Stimulated activated CD4-positive, alpha-beta T cell treated with anti-CD3 and anti-CD28 coated beads, Interleukin-2, amount 100 ng/mL, for 48 hours (primary cell): ENCODE data around the gene ICAM2.
"Not testable (repeated sequence)": the region's sequence is repeated elsewhere in the genome, so short reads cannot be mapped to it uniquely, and the experiment has no call there.

Experiments used
- DNase-seq, 2 donors: peaks; one replicate each; pipeline ENCODE4 v3.0.0-alpha.2; 2020

The ICAM2 gene

GRCh38 chr17:64008830-64009229 lies 11.6 kb downstream of the ICAM2 start:
- no peak for DNase-seq

DNA sequence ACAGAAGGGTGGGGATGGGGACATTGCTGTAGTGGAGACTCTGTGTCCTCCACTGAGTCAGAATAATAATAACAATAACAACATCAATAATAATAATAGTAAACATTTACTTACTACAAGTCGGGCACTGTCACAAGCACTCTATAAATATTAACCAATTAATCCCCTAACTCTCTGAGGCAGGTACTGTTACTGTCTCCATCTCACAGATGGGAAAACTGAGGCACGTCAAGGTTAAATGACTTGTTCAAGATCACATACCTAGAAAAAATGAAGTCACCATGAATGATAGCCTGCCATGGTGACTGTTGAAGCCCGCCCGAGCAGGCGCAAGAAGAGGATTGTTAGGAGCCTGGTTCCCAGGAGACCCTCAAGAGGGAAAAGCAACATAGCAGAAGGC lies 12.1 kb downstream of the ICAM2 start:
- DNase-seq, result no peak

DNA sequence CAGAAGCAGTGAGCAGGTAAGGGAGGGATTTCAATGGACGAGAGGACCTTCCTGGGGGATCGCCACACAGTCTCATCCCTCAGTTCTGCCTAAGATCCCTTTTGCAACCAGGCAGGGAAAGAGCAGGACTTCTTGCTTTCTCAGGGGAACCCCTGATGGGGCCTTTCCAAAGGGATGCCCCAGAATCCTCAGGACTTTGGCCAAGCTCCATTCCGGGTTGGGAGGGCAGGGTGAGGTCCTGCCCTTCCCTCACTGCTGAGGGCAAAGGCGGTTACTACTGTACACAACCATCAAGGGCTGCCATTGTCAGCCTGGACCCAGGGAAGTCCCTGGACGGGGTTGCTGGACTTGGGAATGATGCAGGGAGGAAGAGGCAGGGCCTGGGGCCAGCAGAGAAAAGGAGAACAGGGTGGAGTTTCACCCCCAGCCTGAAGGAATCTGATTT lies 12.6 kb downstream of the ICAM2 start:
- DNase-seq, result no peak

DNA sequence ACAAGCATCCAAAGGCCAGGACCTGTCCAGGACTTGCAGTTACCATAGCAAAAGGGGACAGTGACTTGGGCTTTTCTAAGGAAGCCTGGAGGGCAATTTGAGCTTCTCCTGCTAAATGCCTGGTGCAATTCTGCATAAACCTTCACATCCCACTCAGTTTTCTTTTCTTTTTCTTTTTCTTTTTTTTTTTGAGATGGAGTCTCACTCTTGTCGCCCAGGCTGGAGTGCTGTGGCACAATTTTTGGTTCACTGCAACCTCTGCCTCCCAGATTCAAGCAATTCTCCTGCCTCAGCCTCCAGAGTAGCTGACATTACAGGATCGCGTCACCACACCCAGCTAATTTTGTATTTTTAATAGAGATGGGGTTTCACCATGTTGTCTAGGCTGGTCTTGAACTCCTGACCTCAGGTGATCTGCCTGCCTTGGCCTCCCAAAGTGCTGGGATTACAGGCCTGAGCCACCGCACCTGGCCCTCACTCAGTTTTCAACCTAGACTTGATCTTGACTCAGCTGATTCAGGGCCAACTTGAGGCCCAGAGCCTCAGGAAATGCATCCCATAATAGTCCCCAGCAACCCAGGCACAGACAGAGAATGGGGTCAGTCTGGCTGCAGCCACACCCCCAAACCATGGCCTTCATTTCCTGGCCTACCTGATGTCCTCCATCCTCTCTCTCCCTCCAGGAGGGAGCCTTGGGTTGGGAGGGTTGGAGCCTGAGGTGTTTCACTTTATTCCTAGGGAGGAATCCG lies 13.2 kb downstream of the ICAM2 start:
- not testable (repeated sequence) for DNase-seq

GRCh38 chr17:64006361-64007088 lies 13.9 kb downstream of the ICAM2 start:
- DNase-seq, result no peak

DNA sequence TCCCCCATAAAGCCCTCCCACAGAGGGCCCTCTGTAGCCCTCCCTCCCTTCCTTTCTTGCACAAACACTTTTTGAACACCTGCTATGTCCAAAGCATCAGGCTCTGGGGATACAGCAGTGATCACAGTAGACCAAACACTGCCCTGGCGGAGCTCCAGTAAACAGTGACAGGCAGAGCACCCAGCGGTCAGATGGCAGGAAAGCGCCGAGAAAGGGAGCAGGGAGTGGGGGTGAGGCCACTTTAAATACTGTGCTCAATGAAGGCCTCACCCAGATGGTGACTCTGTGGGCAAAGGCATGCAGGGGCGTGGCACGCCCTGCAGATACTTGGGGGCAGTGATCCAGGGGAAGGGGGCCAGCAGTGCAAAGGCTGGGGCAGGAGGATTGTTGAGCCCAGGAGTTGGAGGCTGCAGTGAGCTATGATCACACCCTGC lies 14.7 kb downstream of the ICAM2 start:
- no peak for DNase-seq

- no peak for DNase-seq
Measured at GRCh38 chr17:64004903-64005733, 15.3 kb downstream of the ICAM2 start.

GRCh38 chr17:64004218-64004770 lies 16.1 kb downstream of the ICAM2 start:
- DNase-seq, result no peak

DNA sequence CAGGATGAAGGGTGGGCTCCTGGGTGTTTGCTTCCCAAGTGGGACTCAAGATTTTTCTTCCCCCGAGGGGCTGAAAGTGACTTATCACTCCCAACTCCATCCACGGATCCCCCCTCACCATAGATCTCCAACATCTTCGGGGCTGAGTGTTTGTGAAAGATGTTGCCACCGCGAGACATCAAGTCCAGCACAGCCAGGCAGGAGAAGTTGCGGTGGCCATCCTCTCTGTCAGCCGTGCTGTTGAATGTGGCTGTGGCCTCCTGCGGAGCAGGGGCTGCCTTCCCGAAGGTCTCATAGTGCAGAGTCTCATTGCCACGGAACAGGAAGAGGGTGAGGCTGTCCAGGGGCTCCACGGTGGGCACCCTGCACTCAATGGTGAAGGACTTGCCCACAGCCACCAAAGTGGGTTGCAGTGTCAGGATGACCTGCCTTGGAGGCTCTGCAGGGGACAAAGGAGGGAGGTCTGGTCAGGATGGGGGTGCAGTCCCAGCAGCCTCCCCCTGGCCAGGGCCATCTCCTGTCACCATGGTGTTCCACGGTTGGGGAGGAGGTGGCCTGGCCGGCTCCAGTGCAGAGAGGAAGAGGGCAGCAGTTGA lies 16.8 kb downstream of the ICAM2 start:
- DNase-seq, result no peak

DNA sequence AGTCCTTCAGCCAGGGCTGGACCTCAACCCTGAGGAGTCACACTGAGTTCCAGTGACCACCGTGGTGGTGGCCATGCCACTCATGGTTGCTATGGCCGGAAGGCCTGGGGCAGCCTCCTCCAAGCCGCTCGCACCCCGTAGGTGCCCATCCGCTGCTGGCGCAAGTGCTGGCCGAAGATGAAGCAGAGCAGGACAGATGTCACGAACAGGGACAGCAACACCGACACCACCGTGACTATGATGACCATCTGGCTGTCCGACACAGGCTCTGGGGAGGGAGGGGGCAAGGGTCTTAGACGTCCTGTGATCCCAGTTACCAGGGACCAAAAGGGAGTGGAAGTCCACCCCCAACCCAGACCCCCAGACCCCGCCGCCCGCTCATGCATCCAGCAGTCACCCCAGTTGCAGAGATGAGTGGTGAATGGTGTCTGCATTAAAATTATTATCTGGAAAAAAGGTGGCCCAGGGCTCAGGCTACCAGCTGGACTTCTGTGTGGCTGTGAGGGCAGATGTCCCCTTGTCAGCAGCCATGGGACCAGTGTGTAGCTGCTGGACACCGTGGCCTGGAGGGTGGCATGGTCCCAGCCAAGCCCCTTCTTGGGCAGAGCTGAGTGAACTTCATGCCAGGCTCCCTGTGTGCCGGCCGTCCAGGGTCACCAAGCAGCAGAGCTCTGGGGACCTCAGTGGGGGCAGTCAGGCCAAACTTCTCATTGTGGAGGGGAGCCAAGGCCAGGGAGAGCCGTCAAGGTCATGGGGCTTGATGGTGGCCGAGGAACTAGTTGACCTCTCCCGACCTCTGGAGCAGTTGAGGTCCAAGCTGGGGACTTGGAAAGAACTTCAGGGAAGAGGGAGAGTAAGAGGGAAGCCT lies 17.5 kb downstream of the ICAM2 start:
- no peak for DNase-seq

DNA sequence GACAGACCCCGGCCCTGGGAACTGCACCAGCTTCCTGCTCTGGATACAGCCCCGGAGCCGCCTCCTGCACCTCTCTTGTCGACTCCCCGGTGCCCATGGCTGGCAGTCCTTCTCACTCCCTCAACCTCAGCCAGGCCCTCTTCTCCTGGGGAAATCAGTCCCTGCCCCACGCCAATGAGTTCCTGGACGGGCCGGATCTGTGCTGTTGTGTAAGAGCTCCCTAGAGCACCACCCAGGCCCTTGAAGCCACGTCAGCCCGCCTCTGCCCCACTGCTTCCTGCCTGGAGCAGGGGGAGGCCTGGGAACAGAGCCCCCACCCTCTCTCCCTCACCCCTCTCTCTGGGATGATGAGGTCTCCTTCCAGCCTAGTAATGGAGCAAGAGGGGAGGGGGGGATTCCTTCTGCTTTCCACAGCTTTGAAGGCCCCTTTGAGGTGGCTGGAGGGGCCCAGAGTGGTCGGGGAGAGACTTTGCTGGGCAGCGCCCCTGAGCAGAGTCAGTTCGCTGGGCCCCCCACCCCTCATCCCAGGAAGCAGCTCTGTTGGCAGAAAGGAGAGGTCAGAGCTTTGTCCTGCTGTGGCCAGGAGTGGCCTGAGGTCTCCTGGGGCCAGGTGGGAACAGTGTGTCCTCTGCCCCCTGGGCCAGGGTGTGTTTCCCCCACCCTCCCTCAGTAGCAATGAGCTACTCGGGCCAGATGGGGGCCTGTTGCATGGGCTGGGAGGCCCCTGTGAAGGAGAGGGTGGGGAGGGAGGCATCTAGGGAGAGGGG lies 18.5 kb downstream of the ICAM2 start:
- no peak for DNase-seq

GRCh38 chr17:64001091-64001579 lies 19.3 kb downstream of the ICAM2 start:
- no peak for DNase-seq

DNA sequence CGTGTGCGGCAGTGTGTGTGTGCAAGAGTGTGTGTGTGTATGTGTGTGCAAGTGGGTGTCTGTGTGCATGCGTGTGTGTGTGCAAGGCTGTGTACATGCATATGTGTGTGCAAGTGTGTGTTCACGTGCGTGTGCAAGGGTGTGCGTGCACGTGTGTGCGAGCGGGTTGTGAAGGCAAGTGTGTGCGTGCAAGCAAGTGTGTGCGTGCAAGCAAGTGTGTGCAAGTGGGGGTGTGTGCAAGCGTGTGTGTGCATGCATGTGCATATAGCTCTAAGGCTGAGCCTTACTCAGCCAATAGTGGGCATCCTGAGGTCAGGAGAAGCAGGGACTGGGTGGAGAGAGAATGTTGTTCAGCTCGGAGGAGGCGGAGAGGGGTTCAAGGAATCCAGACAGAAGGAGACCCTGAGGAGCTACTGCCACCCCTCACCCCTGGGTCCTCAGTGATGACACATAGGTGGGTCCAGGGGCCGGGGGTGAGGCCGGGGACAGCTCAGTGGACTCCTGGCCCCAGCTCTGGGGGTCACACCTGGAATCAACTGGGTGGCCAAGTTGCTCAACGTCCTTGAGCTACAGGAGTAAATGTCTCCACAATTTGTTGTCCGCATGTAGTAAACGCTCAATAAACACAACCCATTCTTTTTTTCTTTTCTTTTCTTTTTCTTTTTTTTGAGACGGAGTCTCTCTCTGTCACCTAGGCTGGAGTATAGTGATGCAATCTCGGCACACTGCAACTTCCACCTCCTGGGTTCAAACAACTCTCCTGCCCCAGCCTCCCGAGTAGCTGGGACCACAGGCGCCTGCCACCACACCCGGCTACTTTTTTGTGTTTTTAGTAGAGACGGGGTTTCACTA lies 20.5 kb downstream of the ICAM2 start:
- no peak for DNase-seq

DNA sequence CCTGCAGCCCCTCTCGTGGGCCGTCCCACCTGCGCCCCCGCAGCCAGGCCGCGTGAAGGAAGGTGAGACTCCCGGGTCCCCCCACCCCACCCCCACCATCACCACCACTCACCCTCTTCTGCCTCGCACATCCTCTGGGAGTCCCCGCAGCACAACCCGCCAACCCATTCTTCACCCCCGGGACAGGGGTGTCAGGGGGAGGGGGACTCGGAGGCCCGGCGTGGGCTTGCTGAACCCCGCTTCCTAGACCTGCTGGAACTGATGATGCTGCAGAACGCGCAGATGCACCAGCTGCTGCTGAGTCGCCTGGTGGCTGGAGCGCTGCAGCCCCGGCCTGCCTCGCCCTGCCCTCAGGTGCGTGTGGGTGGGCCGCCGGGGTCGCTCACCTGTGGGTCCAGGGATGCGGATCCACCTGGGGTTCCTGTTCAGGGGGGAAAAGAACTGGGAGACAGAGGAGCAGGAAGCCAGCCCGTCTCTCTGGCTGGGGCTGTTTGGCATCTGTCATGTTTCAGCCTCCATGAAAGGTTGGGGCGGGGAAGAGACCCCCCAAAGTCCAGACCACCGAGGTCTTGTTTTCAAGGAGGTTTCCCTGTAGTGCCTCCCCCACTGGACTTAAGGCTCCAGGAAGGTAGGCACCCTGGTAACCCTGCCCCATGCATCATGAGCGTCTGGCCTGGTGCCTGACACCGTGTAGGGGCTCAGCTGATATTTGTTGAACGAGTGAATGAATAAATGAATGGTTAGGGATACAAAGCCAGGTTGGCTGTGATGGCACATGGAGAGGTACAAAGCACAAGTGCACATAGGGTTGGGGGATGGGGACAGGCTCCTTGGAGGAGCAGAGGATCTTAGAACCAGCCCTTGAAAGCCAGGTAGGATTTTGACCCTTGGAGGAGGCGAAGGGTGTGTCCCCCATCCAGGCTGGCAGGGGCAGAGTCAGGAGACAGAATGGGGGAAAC lies 21.4 kb downstream of the ICAM2 start:
- DNase-seq, result no peak

- peak; percentile 61 to 64 for DNase-seq
Measured at GRCh38 chr17:63998050-63998720, 22.2 kb downstream of the ICAM2 start, which contains the start of gene PRR29. Gene PRR29 (plus strand): TSS chr17:63998351. CDS start chr17:63998365, 14 bp downstream.

- DNase-seq, result no peak
Measured at GRCh38 chr17:63997341-63998048, 22.9 kb downstream of the ICAM2 start.
